ENCODE data around the gene CFAP107.

GRCh38 chr1:12771186-12771585 lies 25.2 kb downstream of the CFAP107 start:
- TF ChIP-seq, protein P1, sequence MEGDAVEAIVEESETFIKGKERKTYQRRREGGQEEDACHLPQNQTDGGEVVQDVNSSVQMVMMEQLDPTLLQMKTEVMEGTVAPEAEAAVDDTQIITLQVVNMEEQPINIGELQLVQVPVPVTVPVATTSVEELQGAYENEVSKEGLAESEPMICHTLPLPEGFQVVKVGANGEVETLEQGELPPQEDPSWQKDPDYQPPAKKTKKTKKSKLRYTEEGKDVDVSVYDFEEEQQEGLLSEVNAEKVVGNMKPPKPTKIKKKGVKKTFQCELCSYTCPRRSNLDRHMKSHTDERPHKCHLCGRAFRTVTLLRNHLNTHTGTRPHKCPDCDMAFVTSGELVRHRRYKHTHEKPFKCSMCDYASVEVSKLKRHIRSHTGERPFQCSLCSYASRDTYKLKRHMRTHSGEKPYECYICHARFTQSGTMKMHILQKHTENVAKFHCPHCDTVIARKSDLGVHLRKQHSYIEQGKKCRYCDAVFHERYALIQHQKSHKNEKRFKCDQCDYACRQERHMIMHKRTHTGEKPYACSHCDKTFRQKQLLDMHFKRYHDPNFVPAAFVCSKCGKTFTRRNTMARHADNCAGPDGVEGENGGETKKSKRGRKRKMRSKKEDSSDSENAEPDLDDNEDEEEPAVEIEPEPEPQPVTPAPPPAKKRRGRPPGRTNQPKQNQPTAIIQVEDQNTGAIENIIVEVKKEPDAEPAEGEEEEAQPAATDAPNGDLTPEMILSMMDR (IDR thresholded peaks at IDR 0.05; ENCODE audit: poor library complexity, severe bottlenecking) = no peak
- TF ChIP-seq EP300 (conservative IDR thresholded peaks at IDR 0.05; ENCODE audit: poor library complexity, severe bottlenecking) = no peak
- no peak for TF ChIP-seq TAF1 (IDR thresholded peaks at IDR 0.05; ENCODE audit: low read depth)

All from neural cell (in vitro differentiated cells).